NCI-H146 (cell line): ENCODE results near the gene RAB3GAP2.
"Not testable (repeated sequence)": the region's sequence is repeated elsewhere in the genome, so short reads cannot be mapped to it uniquely, and the experiment has no call there.

Experiments used
- DNase-seq: peaks from one replicate; lab custom pipeline; 2025; lab: John Stamatoyannopoulos, UW

The RAB3GAP2 gene

DNA sequence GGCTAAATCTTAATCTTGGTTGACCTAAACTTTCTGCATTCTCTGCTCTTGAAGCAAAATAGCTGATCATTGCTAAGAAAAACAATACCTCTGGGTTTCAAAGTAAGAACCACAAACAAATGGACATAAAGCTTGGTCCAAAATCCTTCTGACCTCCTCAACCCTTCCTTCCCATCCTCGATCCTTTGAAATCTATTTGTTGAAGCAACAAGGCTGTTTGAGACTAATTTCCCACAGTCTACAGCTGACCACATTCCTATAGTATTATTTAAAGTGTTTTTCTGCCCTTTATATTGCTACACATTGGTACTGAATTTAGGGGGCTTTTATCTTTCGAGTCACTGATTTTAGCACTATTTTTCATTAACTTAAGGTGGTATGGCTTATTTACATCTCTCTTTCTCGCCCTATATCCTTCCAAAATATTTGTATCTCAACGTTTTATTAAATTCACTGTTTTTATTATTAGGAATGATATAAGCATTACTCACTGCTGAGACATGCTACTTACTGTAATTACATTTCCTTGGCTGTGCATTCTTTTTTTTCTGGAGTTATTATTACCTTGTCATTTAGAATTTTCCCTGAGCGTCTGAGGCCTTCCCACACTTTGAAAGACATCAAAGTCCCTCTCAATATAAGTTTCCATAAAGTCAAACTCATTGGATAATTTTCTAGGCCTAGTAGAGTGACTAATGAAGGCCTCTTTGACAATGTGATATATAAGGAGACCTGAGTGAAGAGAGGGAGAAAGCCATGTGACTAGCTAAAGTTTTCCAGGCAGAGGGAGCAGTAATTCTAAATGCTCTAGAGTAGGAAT lies 73.9 kb downstream of the RAB3GAP2 start:
- no peak for DNase-seq

DNA sequence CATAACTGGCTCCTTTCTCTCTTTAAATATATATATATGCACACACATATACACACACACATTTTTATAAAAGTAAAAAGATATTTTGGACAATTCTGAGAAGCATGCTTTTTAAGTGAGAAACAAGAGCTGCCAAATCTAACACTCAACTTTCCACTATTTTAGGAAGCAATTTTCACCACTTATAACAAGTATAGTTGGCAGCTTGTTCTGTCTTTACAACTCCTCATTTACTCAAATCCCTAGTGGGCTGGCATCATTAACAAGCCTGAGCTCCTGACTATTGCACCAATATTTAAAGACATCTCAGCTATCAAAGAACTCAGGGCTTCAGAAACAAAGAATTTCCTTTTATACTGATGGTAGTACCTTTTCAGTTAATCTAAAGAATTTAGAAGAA lies 76.6 kb downstream of the RAB3GAP2 start:
- DNase-seq, result no peak

DNA sequence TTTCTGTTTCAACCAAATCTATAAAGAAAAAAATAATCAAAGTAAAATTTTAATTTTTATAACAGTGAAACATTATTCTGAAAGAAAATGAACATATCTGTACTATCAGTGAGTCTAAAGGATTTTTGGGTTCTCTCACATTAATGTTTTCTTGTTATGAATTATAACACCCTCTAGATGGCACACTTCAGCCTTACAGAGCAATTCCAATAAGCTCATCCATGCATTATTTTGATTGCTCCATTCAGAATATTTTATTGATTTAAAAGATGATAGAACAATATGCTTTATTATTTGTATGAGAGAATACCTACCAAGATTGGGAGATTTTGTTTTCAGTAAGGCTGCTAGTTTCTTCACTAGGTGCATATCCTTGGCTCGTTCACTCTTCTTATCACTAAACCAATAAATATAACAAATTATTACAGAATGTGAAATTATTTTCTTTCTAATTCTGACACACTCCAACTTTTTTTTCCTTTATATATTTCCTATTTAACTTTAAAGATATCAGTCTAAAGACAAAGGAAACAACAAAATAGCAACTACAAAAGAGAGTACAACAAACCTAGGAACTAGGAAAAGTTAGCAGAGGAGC lies 82.4 kb downstream of the RAB3GAP2 start:
- peak; percentile 12 for DNase-seq

DNA sequence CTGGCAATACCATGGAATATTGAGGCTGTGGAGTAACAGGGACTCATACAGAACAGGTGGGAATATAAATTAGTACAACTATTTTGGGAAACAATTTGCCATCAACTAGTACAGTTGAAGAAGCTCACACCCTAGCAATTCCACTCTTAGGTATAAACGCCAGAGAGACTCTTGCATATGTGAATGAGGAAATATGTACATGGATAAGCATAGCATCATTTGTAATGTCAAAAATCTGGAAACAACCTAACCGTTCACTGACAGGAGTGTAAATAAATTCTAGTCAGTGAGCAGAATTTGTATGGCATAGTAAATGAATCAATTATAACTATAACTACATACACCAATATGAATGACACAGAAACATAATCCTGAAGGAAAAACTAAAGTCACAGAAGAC lies 83.7 kb downstream of the RAB3GAP2 start:
- no peak for DNase-seq

DNA sequence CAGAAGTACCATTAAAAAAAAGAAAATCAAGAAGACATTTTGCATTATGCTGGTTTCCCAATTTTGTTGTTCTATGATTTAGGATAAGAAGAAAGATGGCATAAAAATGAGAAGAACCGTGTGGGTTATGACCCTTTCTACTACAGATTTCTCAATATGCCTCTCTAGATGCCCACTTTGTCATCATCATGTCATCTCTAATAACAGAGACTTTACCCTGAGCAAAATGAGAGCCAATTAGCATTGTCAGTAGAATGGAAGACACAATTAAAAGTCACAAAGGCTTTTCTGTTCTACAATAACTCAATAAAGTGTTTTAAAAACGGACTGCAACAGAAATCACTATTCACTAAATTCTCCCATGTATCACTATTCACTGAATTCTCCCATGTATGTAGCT lies 85.5 kb downstream of the RAB3GAP2 start:
- DNase-seq, result no peak

DNA sequence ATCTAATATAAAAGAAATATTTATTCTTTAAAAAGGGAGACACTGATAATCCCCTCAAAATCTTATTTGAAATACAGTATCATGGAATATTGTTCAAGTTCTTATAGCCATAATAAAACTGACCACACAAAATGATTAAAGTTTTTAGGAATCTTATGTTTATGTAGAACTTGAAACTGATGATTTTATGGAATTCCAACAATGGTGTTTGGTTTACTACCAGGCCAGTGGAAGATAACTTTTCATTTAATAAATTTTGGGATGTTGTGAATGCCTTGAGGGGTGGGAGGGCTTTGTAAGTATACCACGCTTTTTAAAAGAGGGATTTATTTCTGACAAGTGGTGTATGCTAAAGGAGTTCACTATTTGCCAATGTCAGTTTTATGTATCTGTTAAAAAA lies 87.7 kb downstream of the RAB3GAP2 start:
- no peak for DNase-seq

DNA sequence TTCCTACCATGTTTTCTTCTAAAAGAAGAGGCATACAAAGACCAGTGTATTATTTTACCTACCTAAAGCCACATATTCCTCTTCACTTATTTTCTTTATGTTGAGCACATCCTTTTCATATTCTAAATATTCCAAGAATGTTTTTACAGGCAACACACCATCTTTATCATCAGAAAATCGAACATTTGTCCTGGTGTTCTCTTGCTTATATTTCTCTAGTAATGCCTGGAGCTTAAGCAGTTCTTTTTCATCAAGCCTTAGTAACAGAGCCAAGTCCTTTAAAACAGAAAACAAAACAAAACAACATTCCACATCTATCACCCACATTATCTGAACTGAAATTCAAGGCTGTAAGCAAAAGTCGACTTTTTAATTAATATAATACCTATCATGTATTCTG lies 89.6 kb downstream of the RAB3GAP2 start:
- no peak for DNase-seq

DNA sequence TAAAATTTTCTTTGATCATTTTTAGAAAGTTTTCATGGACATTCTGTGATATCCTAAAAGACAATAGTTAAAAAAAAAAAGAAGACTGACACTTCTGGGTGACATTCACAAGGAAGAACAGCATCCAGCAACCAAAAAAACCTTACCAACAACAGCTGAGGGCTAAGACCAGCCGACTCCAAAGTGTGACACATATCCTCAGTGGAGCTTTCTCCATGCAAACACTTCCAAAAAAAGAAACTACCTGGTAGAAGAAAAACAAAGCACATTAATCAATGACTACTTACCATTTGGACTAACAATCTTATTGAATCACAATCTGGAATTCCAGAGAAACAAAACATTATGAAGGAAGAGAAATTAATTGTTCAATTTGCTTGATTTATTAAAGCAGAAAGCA lies 90.1 kb downstream of the RAB3GAP2 start:
- no peak for DNase-seq

DNA sequence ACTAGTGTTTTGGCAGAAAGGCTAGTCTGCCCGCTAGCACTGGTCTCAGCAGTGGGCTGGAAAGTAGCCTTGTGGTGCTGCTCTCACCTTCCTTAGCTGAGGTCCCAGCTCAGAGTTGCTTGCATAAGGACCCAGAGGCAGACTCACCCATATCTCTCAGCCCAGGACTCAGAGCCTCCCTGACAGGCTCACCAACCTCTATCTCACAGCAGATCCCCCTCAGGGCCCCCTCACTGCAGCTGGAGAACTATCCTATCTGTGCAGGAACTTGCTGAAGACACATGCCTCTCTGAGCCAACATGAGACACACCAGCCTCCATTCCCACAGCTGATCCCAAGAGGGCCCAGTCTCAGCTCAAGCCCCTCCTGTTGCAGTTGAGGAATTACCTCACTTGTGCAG lies 95.7 kb downstream of the RAB3GAP2 start:
- no peak for DNase-seq

DNA sequence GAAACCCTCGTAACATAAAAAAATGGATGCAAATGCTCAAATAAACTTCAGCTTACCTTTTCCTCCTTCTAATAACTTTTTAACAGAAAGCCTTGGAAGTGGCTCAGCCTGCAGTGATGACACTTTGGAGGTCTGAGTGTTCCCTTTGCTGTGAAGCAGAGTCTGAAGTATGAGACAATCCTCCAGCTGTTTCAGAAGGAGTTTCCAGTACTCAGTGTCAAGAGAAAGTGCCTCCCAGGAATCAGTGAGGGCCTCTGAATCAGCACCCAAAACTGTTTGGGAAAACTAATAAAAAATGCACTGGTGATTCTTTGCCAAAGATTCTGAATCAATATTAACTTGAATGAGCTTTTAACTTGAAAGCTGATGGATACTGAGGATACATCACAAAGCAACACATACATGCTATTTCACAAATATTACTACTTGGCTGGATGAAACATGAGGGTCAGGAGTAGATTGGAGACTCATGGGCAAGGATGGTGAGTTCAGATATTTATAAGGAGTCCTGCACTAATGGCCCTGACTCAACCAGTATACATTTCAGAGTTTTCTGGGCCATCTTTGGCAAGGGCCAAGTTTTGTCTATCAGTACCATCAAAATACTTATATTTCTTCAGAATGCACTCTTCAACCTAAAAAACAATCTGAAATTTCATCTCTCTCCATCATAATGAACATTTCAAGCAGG lies 101.3 kb downstream of the RAB3GAP2 start:
- DNase-seq, result no peak

DNA sequence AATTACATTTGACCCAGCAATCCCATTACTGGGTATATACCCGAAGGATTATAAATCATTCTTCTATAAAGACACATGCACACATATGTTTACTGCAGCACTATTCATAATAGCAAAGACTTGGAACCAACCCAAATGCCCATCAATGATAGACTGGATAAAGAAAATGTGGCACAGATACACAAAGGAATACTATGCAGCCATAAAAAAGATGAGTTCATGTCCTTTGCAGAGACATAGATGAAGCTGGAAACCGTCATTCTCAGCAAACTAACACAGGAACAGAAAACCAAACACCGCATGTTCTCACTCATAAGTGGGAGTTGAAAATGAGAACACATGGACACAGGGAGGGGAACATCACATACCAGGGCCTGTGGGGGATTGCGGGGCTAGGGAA lies 102.4 kb downstream of the RAB3GAP2 start:
- not testable (repeated sequence) for DNase-seq

DNA sequence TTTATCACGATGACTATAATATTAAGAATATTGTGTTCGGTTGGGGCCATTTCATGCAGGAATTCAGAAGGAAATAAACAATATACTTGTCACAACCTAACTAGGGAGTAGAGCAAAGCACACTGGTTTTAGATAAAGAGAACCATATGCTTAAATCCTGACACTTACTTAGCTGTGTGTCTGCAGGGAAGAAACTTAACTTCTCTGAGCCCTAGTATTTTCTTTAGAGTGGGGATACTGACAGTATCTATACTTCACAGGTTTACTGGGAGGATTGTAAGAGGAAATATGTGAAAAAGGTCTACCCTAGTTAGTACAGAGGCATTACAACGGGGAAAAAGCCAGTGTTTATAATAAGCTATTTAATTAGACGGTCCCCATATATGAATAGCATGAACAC lies 105.4 kb downstream of the RAB3GAP2 start:
- DNase-seq, result no peak

DNA sequence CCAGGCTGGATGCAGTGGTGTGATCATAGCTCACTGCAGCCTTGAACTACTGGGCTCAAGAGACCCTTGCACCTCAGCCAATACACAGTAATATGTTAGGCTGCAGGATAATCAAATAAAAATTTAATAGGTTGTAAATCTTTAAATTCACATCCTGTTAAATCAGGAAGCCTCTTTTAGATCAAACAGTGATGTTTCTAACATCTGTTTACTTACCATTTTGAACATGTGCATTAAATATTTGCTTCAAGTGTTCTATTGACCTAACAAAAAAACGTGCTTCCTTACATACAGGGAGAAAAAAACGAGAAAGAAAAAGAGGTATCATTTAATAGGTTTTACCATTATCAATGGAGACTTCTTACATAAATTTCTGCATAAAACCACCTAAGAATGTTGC lies 107.7 kb downstream of the RAB3GAP2 start:
- no peak for DNase-seq

DNA sequence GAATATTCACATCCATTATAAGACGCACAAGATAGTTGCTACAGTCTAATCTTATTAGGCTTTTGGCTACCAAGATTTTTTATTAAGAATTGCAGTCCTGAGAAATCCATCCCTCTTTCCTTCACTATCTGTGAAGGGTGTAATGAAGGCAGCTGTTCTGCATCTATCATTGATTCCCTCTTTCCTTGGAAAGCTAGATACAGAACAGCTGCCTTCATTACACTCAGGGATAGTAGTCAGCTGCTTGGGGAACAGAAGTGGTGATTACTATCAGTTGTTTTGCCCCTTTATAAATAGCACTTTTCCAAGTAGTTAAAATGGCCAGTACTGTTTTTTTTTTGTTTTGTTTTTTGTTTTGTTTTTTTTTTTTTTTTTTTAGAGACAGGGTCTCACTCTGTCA lies 108.1 kb downstream of the RAB3GAP2 start:
- no peak for DNase-seq

DNA sequence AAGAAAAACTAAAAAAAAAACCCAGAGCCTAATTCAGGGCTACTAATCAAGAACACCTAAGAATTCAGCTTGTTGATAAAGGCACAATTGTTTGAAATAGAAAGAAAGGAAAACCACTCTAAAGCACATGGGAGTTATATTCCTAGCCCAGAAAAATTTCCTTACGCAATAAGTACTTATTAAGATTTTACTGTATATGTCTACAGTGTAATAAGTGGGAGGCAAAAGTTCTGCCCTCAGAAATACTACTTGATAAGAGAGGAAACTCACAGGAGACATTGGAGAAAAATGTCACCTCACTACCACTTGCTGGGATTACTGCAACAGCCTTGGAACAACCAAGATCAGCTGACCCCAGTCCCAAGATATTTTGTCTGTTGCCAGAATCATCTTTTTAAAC lies 112.2 kb downstream of the RAB3GAP2 start:
- DNase-seq, result no peak

DNA sequence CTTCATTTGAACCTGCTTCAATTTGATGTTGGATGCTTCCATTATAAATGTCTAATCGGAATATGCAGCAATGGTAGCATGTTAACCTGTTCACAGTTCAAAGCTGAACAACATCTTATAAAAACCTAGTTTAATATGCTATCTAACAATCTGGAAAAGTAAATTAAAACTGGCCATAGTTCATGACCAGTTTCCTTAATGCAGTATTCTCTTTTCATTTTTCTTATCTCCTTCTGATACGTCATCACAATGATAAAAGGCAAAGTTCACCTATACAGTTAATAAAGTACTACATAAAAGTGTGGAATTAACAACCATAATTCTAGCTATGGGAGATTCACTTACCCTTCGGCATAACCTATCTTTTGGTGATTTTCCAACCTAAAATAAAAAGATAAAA lies 113.2 kb downstream of the RAB3GAP2 start:
- DNase-seq, result no peak

DNA sequence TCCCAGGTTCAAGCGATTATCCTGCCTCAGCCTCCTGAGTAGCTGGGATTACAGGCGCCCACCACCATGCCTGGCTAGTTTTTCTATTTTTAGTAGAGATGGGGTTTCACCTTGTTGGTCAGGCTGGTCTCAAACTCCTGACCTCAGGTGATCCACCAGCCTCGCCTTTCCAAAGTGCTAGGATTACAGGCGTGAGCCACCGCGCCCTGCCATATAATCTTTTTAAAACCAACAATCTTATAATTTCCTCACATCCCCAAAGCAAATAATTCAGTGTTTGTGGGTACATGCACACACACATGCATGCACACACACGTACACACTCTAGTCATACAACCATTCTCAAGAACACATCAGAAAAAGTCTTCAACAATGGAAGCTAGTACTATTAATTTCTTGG lies 113.7 kb downstream of the RAB3GAP2 start:
- DNase-seq, result not testable (repeated sequence)

DNA sequence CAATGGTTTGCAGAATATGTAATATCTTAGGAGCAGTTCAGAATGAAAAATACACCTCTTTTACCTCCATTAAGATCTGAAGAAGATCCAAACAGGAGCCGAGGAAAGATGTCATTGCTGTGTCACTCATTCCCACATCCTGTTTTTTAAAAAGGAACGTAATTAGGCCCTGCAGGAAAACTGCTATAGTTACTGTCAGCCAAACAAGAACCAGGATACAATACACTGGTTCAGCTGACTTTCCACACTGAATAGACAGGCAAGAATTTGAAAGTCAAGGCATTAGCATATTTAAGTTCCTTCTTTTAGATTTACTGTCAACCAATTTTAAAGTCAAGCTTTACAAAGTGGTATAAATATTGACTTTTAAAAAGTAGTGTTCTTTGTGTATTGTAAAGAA lies 114.5 kb downstream of the RAB3GAP2 start:
- peak; percentile 4 for DNase-seq

DNA sequence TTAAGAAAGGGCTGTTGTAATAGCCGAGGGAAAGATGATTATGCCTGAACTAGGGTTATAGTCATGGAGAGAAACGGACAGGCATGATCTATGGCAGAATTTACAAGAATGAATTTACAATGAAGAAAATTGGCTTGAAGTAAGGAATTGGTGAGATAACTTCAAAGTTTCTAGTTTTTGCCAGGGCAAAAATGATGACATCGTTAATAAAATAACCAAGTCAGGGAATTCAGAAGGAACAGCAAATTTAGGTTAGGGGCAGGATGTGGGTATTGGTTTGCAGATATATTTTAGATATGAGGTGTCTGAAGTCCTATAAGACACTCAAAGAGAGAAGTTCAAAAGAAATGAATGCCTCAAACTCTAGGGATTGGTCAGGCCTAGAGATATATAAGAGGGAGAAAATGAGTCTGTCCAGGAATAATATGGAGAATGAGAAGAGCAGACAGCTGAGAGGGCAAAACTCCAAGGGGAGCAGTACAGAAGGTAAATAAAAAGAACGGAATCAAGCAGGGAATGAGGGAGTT lies 115.6 kb downstream of the RAB3GAP2 start:
- no peak for DNase-seq

DNA sequence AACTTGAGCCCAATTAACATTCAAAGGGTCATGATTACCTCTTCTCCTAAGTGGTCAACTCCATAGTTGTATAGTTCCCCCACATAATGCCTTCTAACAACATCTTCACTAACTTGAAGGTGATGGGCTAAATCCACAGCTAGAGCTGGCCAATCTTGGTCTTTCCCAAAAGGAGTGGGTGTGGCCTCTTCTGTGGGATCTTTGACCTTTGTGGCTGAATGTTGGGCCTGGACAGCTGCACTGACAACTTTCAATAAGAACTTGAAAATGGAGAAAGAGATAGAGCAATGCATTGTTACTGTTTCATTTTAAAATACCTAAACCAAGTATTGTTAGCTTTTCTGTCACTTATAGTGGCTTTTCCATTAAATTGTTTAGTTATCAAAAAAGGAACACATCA lies 119.1 kb downstream of the RAB3GAP2 start:
- DNase-seq, result no peak

DNA sequence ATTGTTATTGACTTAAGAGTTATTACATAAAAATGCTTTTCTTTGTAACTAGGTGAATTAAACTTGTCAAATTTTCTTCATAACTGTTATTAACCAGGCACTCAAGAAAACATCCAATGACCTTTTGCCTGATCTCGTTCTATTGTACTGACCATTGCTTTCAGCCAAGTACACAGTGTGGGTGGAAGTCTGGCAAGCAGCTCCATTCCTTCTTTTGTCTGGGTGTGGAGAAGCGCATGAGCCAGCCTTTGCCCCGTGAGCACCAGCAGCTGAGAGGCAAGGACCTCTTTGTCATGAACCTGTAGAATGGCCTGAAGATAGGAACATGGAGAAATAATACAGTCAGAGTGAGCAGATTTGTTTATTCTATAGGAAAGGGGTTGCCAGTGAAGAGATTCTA lies 120.8 kb downstream of the RAB3GAP2 start:
- DNase-seq, result no peak

DNA sequence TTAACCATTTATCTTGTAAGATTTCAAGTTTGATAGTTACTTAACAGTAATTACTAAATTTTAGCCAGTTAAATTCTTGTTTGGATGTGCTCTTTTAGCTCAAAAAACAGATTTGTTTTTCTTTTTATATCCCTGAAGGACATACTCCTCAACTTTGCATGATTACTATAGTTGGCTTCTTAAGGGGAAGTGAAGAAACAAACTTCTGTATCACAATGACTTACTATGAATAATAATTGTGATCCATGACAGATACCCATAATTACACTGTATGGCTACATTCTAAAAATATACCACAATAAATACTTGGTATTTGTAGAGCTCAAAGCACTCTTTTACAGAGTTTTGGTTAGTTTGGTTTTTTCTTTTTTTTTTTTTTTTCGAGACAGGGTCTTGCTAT lies 122.5 kb downstream of the RAB3GAP2 start:
- no peak for DNase-seq

DNA sequence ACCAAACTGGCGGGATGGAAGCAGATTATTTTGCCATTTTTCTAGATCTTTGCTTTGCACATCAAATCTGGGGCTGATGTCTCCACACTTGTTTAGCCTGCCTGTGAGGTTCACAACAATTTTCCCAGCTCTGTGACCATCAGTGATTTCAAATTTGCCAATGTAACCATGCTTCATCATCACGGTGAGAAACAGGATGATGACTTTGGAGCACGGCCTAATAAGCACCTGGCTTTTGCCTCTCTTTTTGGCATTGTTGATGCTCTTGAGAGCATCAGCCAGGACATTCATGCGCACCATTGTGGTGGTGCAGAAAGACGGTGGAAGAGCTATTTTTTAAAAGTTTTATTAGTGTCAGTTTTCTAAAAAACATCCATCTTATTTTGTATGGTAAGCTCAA lies 128.2 kb downstream of the RAB3GAP2 start:
- no peak for DNase-seq
